HepG2 (cell line): ENCODE measurements around the gene EPC1. TPM values are rescaled to one million over a fixed set of nuclear protein-coding genes. Genes with fewer than 3 reads are reported as not detected.

Experiments used
- GATA4 ChIP-seq: sonication (generic); IDR thresholded peaks from 2 replicates; pipeline ENCODE4 v1.6.1; 2016; ENCODE audit warnings: antibody characterized with exemption, low read depth, borderline replicate concordance
- RFXAP ChIP-seq: sonication (generic); formaldehyde crosslinking; IDR thresholded peaks from 2 replicates; pipeline ENCODE4 v1.4.0; 2020; ENCODE audit warnings: missing genetic modification reagents, borderline replicate concordance
- SSRP1 ChIP-seq: IDR thresholded peaks from 2 replicates; pipeline ENCODE4 v1.6.1; 2016; ENCODE audit warnings: control low read depth
- TP53 ChIP-seq: sonication (generic); formaldehyde crosslinking; conservative IDR thresholded peaks from 2 replicates; pipeline ENCODE4 v1.4.0; 2020; ENCODE audit warnings: missing genetic modification reagents
- ZNF646 ChIP-seq: sonication (generic); formaldehyde crosslinking; IDR thresholded peaks from 2 replicates; pipeline ENCODE4 v1.9.0; 2021; ENCODE audit warnings: mild to moderate bottlenecking, missing genetic modification reagents
- polyA plus RNA-seq, 8 experiments: library from polyadenylated mRNA; depleted of rRNA in 3 of 8; stranded (reverse) in 7 of 8; unstranded in 1 of 8; fragments of >200 nt; fragmentation: Illumina TruSeq in 4 of 8; extraction: Trizol in 4 of 8; gene quantifications; 2 replicates each; pipeline versions ENCODE4 v1.2.1 to v1.2.3, GENCODE V29; 2011 to 2016; ENCODE audit warnings: low read depth in 4 of 8, missing spikeins in 1 of 8, mixed read lengths in 1 of 8; ENCODE audit not compliant: insufficient read depth in 1 of 8
- total RNA-seq, 5 experiments: library from RNA; depleted of rRNA; stranded (reverse); fragments of >200 nt; fragmentation: Illumina TruSeq; extraction: Trizol; gene quantifications; 2 replicates each; pipeline ENCODE4 v1.2.3, GENCODE V29; 2016; ENCODE audit warnings: low read depth in 1 of 5
- TF ChIP-seq, protein P1 (sequence below): sonication (generic); formaldehyde crosslinking; IDR thresholded peaks from one replicate; pipeline ENCODE4 v1.5.1; 2020; ENCODE audit warnings: mild to moderate bottlenecking, missing genetic modification reagents; ENCODE audit errors: not compliant biosample characterization
- TF ChIP-seq, protein P2 (sequence below): sonication (generic); formaldehyde crosslinking; IDR thresholded peaks from 2 replicates; pipeline ENCODE4 v1.8.1; 2023; ENCODE audit warnings: missing genetic modification reagents, mild to moderate bottlenecking, borderline replicate concordance
- TF ChIP-seq, protein P3 (sequence below): sonication (generic); formaldehyde crosslinking; IDR thresholded peaks from 2 replicates; pipeline ENCODE4 v1.8.1; 2022; ENCODE audit warnings: low read depth, mild to moderate bottlenecking, missing genetic modification reagents
- TF ChIP-seq, protein P4 (sequence below): sonication (generic); formaldehyde crosslinking; IDR thresholded peaks from 2 replicates; pipeline ENCODE4 v1.5.0; 2020; ENCODE audit warnings: mild to moderate bottlenecking, low read depth, missing genetic modification reagents, borderline replicate concordance

Gene EPC1
- total and polyA plus RNA-seq, 2 of the 13 experiments (the other 11 are each of a cell fraction or from before 2014, with no cell fraction given) = 28.7 to 44.2 TPM

- TF ChIP-seq, protein P1, sequence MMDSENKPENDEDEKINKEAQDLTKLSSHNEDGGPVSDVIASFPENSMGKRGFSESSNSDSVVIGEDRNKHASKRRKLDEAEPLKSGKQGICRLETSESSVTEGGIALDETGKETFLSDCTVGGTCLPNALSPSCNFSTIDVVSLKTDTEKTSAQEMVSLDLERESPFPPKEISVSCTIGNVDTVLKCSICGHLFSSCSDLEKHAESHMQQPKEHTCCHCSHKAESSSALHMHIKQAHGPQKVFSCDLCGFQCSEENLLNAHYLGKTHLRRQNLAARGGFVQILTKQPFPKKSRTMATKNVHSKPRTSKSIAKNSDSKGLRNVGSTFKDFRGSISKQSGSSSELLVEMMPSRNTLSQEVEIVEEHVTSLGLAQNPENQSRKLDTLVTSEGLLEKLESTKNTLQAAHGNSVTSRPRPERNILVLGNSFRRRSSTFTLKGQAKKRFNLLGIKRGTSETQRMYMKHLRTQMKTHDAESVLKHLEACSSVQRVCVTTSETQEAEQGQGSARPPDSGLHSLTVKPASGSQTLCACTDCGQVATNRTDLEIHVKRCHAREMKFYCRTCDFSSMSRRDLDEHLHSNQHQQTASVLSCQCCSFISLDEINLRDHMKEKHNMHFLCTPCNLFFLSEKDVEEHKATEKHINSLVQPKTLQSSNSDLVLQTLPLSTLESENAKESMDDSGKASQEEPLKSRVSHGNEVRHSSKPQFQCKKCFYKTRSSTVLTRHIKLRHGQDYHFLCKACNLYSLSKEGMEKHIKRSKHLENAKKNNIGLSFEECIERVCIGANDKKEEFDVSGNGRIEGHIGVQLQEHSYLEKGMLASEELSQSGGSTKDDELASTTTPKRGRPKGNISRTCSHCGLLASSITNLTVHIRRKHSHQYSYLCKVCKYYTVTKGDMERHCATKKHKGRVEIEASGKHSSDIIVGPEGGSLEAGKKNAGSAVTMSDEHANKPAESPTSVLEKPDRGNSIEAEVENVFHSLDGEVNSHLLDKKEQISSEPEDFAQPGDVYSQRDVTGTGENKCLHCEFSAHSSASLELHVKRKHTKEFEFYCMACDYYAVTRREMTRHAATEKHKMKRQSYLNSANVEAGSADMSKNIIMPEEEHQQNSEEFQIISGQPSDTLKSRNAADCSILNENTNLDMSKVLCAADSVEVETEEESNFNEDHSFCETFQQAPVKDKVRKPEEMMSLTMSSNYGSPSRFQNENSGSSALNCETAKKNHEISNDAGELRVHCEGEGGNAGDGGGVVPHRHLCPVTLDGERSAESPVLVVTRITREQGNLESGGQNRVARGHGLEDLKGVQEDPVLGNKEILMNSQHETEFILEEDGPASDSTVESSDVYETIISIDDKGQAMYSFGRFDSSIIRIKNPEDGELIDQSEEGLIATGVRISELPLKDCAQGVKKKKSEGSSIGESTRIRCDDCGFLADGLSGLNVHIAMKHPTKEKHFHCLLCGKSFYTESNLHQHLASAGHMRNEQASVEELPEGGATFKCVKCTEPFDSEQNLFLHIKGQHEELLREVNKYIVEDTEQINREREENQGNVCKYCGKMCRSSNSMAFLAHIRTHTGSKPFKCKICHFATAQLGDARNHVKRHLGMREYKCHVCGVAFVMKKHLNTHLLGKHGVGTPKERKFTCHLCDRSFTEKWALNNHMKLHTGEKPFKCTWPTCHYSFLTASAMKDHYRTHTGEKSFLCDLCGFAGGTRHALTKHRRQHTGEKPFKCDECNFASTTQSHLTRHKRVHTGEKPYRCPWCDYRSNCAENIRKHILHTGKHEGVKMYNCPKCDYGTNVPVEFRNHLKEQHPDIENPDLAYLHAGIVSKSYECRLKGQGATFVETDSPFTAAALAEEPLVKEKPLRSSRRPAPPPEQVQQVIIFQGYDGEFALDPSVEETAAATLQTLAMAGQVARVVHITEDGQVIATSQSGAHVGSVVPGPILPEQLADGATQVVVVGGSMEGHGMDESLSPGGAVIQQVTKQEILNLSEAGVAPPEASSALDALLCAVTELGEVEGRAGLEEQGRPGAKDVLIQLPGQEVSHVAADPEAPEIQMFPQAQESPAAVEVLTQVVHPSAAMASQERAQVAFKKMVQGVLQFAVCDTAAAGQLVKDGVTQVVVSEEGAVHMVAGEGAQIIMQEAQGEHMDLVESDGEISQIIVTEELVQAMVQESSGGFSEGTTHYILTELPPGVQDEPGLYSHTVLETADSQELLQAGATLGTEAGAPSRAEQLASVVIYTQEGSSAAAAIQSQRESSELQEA (CRISPR knock-in tag) = peak; percentile 51
- TF ChIP-seq, protein P2, sequence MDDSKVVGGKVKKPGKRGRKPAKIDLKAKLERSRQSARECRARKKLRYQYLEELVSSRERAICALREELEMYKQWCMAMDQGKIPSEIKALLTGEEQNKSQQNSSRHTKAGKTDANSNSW (CRISPR knock-in tag) = peak; percentile 95
- TF ChIP-seq RFXAP (CRISPR knock-in tag) (no peak), TP53 (CRISPR knock-in tag) (no peak), SSRP1 (no peak), ZNF646 (no peak), GATA4 (no peak)
- TF ChIP-seq, protein P3, sequence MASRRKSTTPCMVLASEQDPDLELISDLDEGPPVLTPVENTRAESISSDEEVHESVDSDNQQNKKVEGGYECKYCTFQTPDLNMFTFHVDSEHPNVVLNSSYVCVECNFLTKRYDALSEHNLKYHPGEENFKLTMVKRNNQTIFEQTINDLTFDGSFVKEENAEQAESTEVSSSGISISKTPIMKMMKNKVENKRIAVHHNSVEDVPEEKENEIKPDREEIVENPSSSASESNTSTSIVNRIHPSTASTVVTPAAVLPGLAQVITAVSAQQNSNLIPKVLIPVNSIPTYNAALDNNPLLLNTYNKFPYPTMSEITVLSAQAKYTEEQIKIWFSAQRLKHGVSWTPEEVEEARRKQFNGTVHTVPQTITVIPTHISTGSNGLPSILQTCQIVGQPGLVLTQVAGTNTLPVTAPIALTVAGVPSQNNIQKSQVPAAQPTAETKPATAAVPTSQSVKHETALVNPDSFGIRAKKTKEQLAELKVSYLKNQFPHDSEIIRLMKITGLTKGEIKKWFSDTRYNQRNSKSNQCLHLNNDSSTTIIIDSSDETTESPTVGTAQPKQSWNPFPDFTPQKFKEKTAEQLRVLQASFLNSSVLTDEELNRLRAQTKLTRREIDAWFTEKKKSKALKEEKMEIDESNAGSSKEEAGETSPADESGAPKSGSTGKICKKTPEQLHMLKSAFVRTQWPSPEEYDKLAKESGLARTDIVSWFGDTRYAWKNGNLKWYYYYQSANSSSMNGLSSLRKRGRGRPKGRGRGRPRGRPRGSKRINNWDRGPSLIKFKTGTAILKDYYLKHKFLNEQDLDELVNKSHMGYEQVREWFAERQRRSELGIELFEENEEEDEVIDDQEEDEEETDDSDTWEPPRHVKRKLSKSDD (CRISPR knock-in tag) = peak; percentile 67; the same call in 1 of the 2 replicates
- TF ChIP-seq, protein P4, sequence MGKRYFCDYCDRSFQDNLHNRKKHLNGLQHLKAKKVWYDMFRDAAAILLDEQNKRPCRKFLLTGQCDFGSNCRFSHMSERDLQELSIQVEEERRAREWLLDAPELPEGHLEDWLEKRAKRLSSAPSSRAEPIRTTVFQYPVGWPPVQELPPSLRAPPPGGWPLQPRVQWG (CRISPR knock-in tag) = no peak
Observed at GRCh38 chr10:32346551-32347362, at the start of gene EPC1 (continued).
